ENCODE measurements around the gene CGNL1.

CGNL1 gene

GRCh38 chr15:57442335-57442734 is 66.0 kb downstream of the CGNL1 start:
- Histone ChIP-seq H3K9me3 (ENCODE audit: insufficient read depth, low read length, severe bottlenecking) (no peaks in the 10 kb centered on the region), H3K4me3 (ENCODE audit: low read depth in 1 of 2, low read length in 2 of 2) (no peak overlapping the region), H3K4me2 (ENCODE audit: insufficient read depth, low read length) (no peak overlapping the region), H2AFZ (ENCODE audit: low read depth, low read length) (no peak overlapping the region), H3K27ac (ENCODE audit: low read length) (no peak overlapping the region), H3K9ac (ENCODE audit: low read depth, low read length) (no peak overlapping the region), H4K20me1 (ENCODE audit: insufficient read depth, low read length) (no peaks in the 10 kb centered on the region), H3K36me3 (ENCODE audit: insufficient read depth, low read length) (no peaks in the 10 kb centered on the region), H3K27me3 (ENCODE audit: insufficient read depth, low read length, poor library complexity) (peaks cover 2% of the 10 kb centered on the region), H3K79me2 (ENCODE audit: insufficient read depth, low read length) (no peaks in the 10 kb centered on the region), H3K4me1 (ENCODE audit: insufficient read depth, low read length) (no peaks in the 10 kb centered on the region)
- ATAC-seq (ENCODE audit: insufficient read depth, low read depth) (no peak), DNase-seq (no peak)
- no peak for TF ChIP-seq CTCF (IDR thresholded peaks at IDR 0.05; ENCODE audit: borderline replicate concordance, extremely low read depth, low read length, poor library complexity, severe bottlenecking)
- TF ChIP-seq EZH2 (IDR thresholded peaks at IDR 0.05; ENCODE audit: borderline replicate concordance, low read depth, low read length, severe bottlenecking): no peak

GRCh38 chr15:57443486-57443885 is 67.2 kb downstream of the CGNL1 start:
- no peak for TF ChIP-seq CTCF (IDR thresholded peaks at IDR 0.05; ENCODE audit: borderline replicate concordance, extremely low read depth, low read length, poor library complexity, severe bottlenecking)
- no peak for TF ChIP-seq EZH2 (IDR thresholded peaks at IDR 0.05; ENCODE audit: borderline replicate concordance, low read depth, low read length, severe bottlenecking)
- H3K27ac ChIP-seq (ENCODE audit: low read length): no peak overlapping the region
- H3K9ac ChIP-seq (ENCODE audit: low read depth, low read length): no peak overlapping the region
- no peak overlapping the region for H2AFZ ChIP-seq (ENCODE audit: low read depth, low read length)
- H3K4me2 ChIP-seq (ENCODE audit: insufficient read depth, low read length): no peak overlapping the region
- DNase-seq: no peak
- H3K27me3 ChIP-seq (ENCODE audit: insufficient read depth, low read length, poor library complexity): peaks cover 2% of the 10 kb centered on the region
- no peaks in the 10 kb centered on the region for H3K4me1 ChIP-seq (ENCODE audit: insufficient read depth, low read length)
- H4K20me1 ChIP-seq (ENCODE audit: insufficient read depth, low read length): no peaks in the 10 kb centered on the region
- H3K79me2 ChIP-seq (ENCODE audit: insufficient read depth, low read length): no peaks in the 10 kb centered on the region
- no peaks in the 10 kb centered on the region for H3K9me3 ChIP-seq (ENCODE audit: insufficient read depth, low read length, severe bottlenecking)
- H3K4me3 ChIP-seq (ENCODE audit: low read depth in 1 of 2, low read length in 2 of 2): no peak overlapping the region
- no peak for ATAC-seq (ENCODE audit: insufficient read depth, low read depth)
- no peaks in the 10 kb centered on the region for H3K36me3 ChIP-seq (ENCODE audit: insufficient read depth, low read length)

- ATAC-seq (ENCODE audit: insufficient read depth, low read depth): no peak
- DNase-seq: no peak
- no peak for TF ChIP-seq EZH2 (IDR thresholded peaks at IDR 0.05; ENCODE audit: borderline replicate concordance, low read depth, low read length, severe bottlenecking)
- no peak for TF ChIP-seq CTCF (IDR thresholded peaks at IDR 0.05; ENCODE audit: borderline replicate concordance, extremely low read depth, low read length, poor library complexity, severe bottlenecking)
- H3K9ac ChIP-seq (ENCODE audit: low read depth, low read length): no peak overlapping the region
- no peaks in the 10 kb centered on the region for H3K9me3 ChIP-seq (ENCODE audit: insufficient read depth, low read length, severe bottlenecking)
- no peak overlapping the region for H3K4me3 ChIP-seq (ENCODE audit: low read depth in 1 of 2, low read length in 2 of 2)
- no peak overlapping the region for H2AFZ ChIP-seq (ENCODE audit: low read depth, low read length)
- no peak overlapping the region for H3K27ac ChIP-seq (ENCODE audit: low read length)
- H3K79me2 ChIP-seq (ENCODE audit: insufficient read depth, low read length): no peaks in the 10 kb centered on the region
- H3K36me3 ChIP-seq (ENCODE audit: insufficient read depth, low read length): no peaks in the 10 kb centered on the region
- peaks cover 9% of the 10 kb centered on the region for H3K27me3 ChIP-seq (ENCODE audit: insufficient read depth, low read length, poor library complexity)
- H3K4me1 ChIP-seq (ENCODE audit: insufficient read depth, low read length): no peaks in the 10 kb centered on the region
- H3K4me2 ChIP-seq (ENCODE audit: insufficient read depth, low read length): no peak overlapping the region
- H4K20me1 ChIP-seq (ENCODE audit: insufficient read depth, low read length): no peaks in the 10 kb centered on the region
Observed at GRCh38 chr15:57444877-57445513, 68.7 kb downstream of the CGNL1 start.

All from DND-41 (cell line).